Thyroid gland (tissue), 4 donors: ENCODE measurements around the gene ARHGEF37. TPM values are rescaled to one million over a fixed set of nuclear protein-coding genes. Genes with fewer than 3 reads are reported as not detected.
"Not testable (repeated sequence)": the region's sequence is repeated elsewhere in the genome, so short reads cannot be mapped to it uniquely, and the experiment has no call there.

Experiments
- DNase-seq, 2 donors: peaks; one replicate each; pipeline ENCODE4 v3.0.0-alpha.2; 2019
- H3K27ac ChIP-seq, 3 donors: fragments of 200-600 bp; sonication (generic); 1 replicate in 2 of 3; 2 replicates in 1 of 3; pipeline ENCODE4 v1.5.1; 2016 to 2019; ENCODE audit warnings: mild to moderate bottlenecking in 1 of 3, moderate library complexity in 1 of 3
- H3K27me3 ChIP-seq: fragments of 200-600 bp; sonication (generic); one replicate; pipeline ENCODE4 v1.5.1; 2019
- H3K36me3 ChIP-seq, 2 donors: fragments of 200-600 bp; sonication (generic); one replicate each; pipeline ENCODE4 v1.5.1; 2016 to 2019
- H3K4me1 ChIP-seq, 2 donors: fragments of 200-600 bp; sonication (generic); one replicate each; pipeline ENCODE4 v1.5.1; 2017 to 2019
- H3K4me3 ChIP-seq, 3 donors: fragments of 200-600 bp; sonication (generic); replicated peaks in 1 of 3; 1 replicate in 2 of 3; 2 replicates in 1 of 3; pipeline ENCODE4 v1.5.1; 2016; ENCODE audit warnings: mild to moderate bottlenecking in 1 of 3
- H3K9me3 ChIP-seq: fragments of 200-600 bp; sonication (generic); one replicate; pipeline ENCODE4 v1.5.1; 2017
- CTCF ChIP-seq, 6 experiments: fragments of 200-600 bp in 3 of 6; fragments of 450-650 bp in 3 of 6; sonication (generic) in 3 of 6; IDR thresholded peaks; one replicate each; pipeline ENCODE4 v1.5.1; 2016 to 2019; ENCODE audit warnings: antibody characterized with exemption in 6 of 6, mild to moderate bottlenecking in 2 of 6, inconsistent platforms in 1 of 6, moderate library complexity in 1 of 6
- POLR2A ChIP-seq, 2 donors: fragments of 450-650 bp; IDR thresholded peaks; one replicate each; pipeline ENCODE4 v1.6.1; 2017; ENCODE audit warnings: antibody characterized with exemption in 2 of 2, mild to moderate bottlenecking in 2 of 2, moderate library complexity in 1 of 2
- WGBS, 2 donors: methylation state at CpG; one replicate each; pipeline ENCODE4 v1.1.5; 2017; 5-methylcytosine and 5-hydroxymethylcytosine counted together
- intact Hi-C: fragments of 100-400 bp; cut with DNase I; formaldehyde crosslinking; loops from one replicate; pipeline ENCODE4 v1.15.1; 2023
- total RNA-seq, 4 donors: library from RNA; depleted of rRNA; stranded (reverse); fragments of >200 nt; gene quantifications; one replicate each; pipeline ENCODE4 v1.2.3, GENCODE V29; 2016

The ARHGEF37 gene
- 1 to 10 TPM; 4.4 to 6.2 (median 5.5) TPM for total RNA-seq

- H3K4me3 ChIP-seq = peak within 1 kb of the TSS; percentile 16 to 47 (median 45)
- H3K27me3 ChIP-seq = no peaks in the 10 kb centered on the region
- intact Hi-C loops = no loop called here
- WGBS, 2 donors = 4 to 5% methylated on average over 14 to 24 of the region's 56 CpGs
- no peaks in the 10 kb centered on the region for H3K36me3 ChIP-seq
- H3K27ac ChIP-seq = peak within 1 kb of the TSS; percentile 40 to 73 (median 41)
- peak; percentile 81 to 86 for DNase-seq
- TF ChIP-seq CTCF (IDR thresholded peaks at IDR 0.05) = no peak
- TF ChIP-seq POLR2A (IDR thresholded peaks at IDR 0.05) = peak in 1 of 2 donors; percentile 48
- peaks cover 7 to 16% of the 10 kb centered on the region in 2 donors for H3K4me1 ChIP-seq
- no peaks in the 10 kb centered on the region for H3K9me3 ChIP-seq
Observed at GRCh38 chr5:149581192-149581861, at the start of gene ARHGEF37. Gene ARHGEF37 (plus strand): TSS chr5:149581498. CDS start chr5:149597770, 16,272 bp downstream.

- Histone ChIP-seq H3K9me3 (no peaks in the 10 kb centered on the region), H3K27me3 (no peaks in the 10 kb centered on the region), H3K27ac (no peak overlapping the region), H3K36me3 (no peaks in the 10 kb centered on the region), H3K4me3 (no peak overlapping the region), H3K4me1 (peaks cover 57 to 68% of the 10 kb centered on the region in 2 donors)
- 86 to 87% methylated on average over 7 of the region's 7 CpGs for WGBS, 2 donors
- no peak for DNase-seq
- no peak for TF ChIP-seq CTCF (IDR thresholded peaks at IDR 0.05)
- TF ChIP-seq POLR2A (IDR thresholded peaks at IDR 0.05) = no peak
- intact Hi-C loops = no loop called here
Observed at GRCh38 chr5:149532413-149532812, 48.9 kb upstream of the ARHGEF37 start.

- peak overlapping the region in 1 of 3 donors; percentile 10 for H3K27ac ChIP-seq
- H3K4me3 ChIP-seq, H3K9me3 ChIP-seq, H3K36me3 ChIP-seq, H3K27me3 ChIP-seq, intact Hi-C loops, DNase-seq: not testable (repeated sequence)
- 89 to 90% methylated on average over 6 of the region's 6 CpGs for WGBS, 2 donors
- H3K4me1 ChIP-seq = peaks cover 35 to 48% of the 10 kb centered on the region in 2 donors
Observed at GRCh38 chr5:149535787-149536186, 45.5 kb upstream of the ARHGEF37 start.

GRCh38 chr5:149537374-149537975 is 43.8 kb upstream of the ARHGEF37 start:
- no peak for DNase-seq
- Histone ChIP-seq H3K4me1 (peaks cover 33 to 42% of the 10 kb centered on the region in 2 donors), H3K27ac (peak overlapping the region in 1 of 3 donors; percentile 51), H3K36me3 (no peaks in the 10 kb centered on the region), H3K27me3 (no peaks in the 10 kb centered on the region), H3K4me3 (no peak overlapping the region), H3K9me3 (no peaks in the 10 kb centered on the region)
- intact Hi-C loops = no loop called here
- TF ChIP-seq POLR2A (IDR thresholded peaks at IDR 0.05) (no peak), CTCF (IDR thresholded peaks at IDR 0.05) (no peak)
- 29 to 52% methylated on average over 1 of the region's 1 CpG for WGBS, 2 donors

- no peak for DNase-seq
- TF ChIP-seq CTCF (IDR thresholded peaks at IDR 0.05) = no peak
- TF ChIP-seq POLR2A (IDR thresholded peaks at IDR 0.05) = no peak
- 70 to 76% methylated on average over 3 of the region's 3 CpGs for WGBS, 2 donors
- no peaks in the 10 kb centered on the region for H3K9me3 ChIP-seq
- H3K27me3 ChIP-seq = no peaks in the 10 kb centered on the region
- intact Hi-C loops = no loop called here
- no peak overlapping the region for H3K27ac ChIP-seq
- no peak overlapping the region for H3K4me3 ChIP-seq
- no peaks in the 10 kb centered on the region for H3K36me3 ChIP-seq
- peaks cover 35 to 56% of the 10 kb centered on the region in 2 donors for H3K4me1 ChIP-seq
Observed at GRCh38 chr5:149540089-149540488, 41.2 kb upstream of the ARHGEF37 start.
